Right renal cortex interstitium (tissue), 3 donors: ENCODE results near the gene ARHGAP15. TPM values are rescaled to one million over a fixed set of nuclear protein-coding genes. Genes with fewer than 3 reads are reported as not detected.

Source experiments
- DNase-seq, 3 donors: peaks; one replicate each; pipeline ENCODE4 v3.0.0-alpha.2; 2013; ENCODE audit warnings: low read depth in 3 of 3, low spot score in 2 of 3
- polyA plus RNA-seq, 3 donors: library from polyadenylated mRNA; unstranded; fragments of 120-200 nt; gene quantifications; one replicate each; pipeline ENCODE4 v1.2.1, GENCODE V29; 2013; ENCODE audit not compliant: insufficient read length in 3 of 3

The ARHGAP15 gene
- polyA plus RNA-seq, 3 donors, result 3.4 to 7.2 (median 5.1) TPM

DNA sequence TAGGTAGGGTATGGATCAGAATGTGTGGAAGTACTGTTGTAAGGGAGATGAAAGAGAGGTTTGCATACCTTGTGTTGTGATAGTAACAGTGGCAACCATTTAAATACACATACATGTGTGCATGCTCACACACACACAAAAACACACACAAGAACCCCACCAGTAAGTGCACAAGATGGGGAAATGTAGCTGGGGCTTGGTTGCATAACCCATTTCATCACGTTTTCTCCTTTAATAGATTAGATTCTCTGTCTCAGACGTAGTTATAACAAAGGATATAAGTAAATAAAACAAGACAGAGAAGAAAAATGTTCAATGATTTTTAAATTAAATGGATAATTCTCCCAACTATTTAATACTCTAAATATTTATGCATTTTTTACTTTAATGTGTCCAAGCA, 13.4 kb downstream of the ARHGAP15 start:
- DNase-seq, result no peak

- DNase-seq, result no peak
Measured at GRCh38 chr2:143144813-143145455, 15.7 kb downstream of the ARHGAP15 start.

DNA sequence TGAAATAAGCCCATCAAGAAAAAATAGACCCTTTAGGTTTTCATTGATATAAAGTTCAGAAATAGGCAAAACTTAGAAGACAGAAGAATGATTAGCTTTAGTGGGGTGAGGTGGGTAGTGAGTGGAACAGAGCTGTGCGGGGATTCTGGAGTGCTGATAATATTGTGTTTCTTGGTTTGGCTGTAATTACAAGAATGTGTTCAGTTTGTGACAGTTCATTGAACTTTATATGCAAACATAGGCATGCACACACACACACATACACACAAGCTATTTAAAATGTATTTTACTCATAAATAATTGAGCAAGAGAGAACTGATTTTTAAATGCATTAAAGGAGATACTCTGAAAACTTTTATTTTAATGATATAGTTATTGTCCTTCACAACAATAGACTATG, 17.1 kb downstream of the ARHGAP15 start:
- no peak for DNase-seq

DNA sequence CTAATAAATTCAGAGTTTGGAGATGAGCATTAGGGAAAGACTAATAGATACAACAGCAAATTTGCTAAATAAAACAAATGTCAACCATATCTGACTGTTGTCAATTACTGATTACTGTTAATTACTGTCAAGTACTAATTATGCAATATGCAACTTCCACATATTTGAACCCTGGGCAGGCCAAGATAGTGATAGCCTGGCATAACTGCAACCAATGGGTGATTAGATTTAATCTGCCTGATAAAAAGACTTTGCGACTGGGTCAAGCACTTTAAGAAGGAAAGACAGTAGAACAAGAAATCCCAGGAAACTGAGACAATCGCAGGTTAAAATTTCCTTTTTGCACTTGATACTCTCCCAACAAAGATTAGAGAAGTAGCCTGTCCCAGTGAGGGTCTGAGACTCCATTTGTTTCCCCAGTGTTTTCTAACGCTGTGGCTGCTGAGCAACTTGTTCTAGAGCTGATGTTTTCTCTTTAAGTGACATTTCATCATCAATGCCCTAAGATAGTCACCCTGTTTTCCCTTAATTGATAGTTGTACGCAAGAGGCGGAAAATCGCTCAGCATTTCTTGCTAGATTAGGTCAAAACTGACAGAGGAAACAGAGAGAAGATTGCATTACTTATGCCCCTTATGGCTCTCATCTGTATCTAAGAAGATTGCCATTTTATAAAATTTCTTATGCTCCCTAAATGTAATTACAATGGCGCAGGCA, 17.8 kb downstream of the ARHGAP15 start:
- DNase-seq, result no peak

- no peak for DNase-seq
Measured at GRCh38 chr2:143148011-143148410, 18.8 kb downstream of the ARHGAP15 start.

- no peak for DNase-seq
Measured at GRCh38 chr2:143148757-143149156, 19.5 kb downstream of the ARHGAP15 start.

- no peak for DNase-seq
Measured at GRCh38 chr2:143150287-143150686, 21.1 kb downstream of the ARHGAP15 start.

- no peak for DNase-seq
Measured at GRCh38 chr2:143151111-143151752, 22.0 kb downstream of the ARHGAP15 start.

DNA sequence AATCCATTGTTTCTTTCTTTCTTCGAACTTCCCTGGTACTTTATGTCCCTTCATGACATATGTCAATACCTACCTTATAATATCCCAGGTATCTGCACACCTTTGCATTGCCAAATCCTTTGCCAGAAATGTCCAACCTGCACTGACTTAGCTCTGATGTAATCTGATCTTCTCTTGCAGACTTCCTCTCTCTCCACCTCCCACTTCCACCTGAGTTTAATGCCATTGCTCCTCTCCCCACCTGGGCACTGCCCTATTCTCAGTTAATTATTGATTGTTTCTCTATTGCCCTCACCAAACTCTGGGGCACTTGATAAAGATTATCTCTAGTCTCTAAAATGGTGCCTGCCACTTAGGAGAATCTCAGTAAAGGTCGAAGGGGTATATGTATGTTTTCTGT, 23.0 kb downstream of the ARHGAP15 start:
- DNase-seq, result no peak

GRCh38 chr2:143152637-143153036, 23.4 kb downstream of the ARHGAP15 start:
- no peak for DNase-seq

DNA sequence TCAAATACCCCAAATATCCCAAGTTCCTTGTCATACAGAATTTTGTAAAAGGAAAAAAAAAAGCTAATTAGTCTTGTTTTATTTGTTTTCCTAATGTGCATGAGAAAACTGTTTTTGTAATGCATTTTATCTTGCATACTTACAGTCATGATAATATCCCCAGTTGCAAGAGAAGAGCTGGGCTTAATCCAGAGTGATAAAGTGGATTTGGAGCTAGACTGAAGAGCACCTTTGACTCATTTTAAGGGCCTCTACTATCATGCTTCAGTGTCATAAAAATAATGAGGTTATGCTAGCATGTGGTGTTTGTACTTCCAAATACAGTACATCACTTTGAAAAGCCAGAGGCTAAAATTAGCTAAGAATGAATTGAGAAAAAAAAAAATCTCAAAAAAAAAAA, 26.4 kb downstream of the ARHGAP15 start:
- no peak for DNase-seq

DNA sequence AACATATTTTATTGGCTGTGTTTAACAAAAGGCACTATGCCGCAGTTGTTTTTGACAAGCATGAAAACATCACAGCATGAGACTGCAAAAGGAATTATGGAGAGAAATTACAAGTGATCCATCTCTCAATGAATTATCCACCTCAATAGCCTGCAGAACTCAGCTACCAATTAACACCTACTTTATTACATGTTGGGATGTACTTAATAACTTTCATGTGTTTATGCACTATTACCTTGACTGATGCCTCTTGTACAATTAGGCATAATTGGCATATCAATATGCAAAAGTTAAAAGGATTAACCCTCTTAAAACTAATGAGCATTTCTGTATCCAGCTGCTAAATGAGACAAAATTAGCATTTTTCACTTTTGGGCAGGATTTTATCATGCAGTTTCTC, 27.8 kb downstream of the ARHGAP15 start:
- no peak for DNase-seq

- no peak for DNase-seq
Measured at GRCh38 chr2:143157418-143157817, 28.2 kb downstream of the ARHGAP15 start.

- DNase-seq, result no peak
Measured at GRCh38 chr2:143158098-143158497, 28.9 kb downstream of the ARHGAP15 start.

DNA sequence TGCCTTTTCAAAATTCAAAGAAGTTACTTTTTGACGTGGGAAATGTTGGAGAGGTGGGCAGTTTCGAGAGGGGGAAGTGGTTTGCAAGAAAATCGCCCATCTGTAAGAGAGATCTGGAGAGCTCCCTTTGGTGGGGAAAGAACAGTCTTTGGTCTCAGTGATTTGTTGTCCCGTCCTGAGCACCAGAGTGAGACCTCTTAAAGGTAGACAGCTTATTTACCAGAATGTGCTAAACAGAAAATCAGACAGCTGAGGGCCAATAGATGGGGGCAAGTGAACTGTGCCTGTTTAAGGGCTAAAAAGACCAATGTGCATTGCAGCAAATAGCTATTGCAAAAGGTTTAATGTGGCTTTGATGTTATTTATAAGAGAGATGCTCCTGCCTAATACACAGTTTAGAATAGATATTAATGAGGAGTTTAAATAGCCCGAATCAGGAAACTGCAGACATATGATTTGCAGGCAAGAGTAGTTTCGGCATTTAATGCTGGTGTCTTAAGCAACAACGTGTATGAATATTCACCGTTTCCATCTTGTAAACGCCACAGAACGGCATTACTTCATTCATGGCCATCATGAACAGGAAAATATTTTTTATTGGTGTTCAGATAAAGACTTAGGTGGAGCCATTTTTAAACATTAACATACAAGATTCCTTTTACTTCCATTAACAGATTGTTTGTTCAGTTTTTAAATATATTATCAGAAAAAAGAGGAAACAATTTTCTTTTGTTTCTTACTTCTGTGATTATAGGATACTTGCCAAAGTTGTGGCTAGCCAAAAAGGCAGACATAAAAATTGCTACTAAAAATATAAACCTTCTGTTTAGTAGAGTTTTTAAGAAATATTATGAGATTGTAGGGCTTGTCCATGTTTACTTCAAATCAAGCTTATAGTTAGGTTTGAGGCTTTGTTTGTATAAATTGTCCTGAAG, 29.6 kb downstream of the ARHGAP15 start:
- DNase-seq, result no peak

- DNase-seq, result no peak
Measured at GRCh38 chr2:143159486-143159840, 30.2 kb downstream of the ARHGAP15 start.

DNA sequence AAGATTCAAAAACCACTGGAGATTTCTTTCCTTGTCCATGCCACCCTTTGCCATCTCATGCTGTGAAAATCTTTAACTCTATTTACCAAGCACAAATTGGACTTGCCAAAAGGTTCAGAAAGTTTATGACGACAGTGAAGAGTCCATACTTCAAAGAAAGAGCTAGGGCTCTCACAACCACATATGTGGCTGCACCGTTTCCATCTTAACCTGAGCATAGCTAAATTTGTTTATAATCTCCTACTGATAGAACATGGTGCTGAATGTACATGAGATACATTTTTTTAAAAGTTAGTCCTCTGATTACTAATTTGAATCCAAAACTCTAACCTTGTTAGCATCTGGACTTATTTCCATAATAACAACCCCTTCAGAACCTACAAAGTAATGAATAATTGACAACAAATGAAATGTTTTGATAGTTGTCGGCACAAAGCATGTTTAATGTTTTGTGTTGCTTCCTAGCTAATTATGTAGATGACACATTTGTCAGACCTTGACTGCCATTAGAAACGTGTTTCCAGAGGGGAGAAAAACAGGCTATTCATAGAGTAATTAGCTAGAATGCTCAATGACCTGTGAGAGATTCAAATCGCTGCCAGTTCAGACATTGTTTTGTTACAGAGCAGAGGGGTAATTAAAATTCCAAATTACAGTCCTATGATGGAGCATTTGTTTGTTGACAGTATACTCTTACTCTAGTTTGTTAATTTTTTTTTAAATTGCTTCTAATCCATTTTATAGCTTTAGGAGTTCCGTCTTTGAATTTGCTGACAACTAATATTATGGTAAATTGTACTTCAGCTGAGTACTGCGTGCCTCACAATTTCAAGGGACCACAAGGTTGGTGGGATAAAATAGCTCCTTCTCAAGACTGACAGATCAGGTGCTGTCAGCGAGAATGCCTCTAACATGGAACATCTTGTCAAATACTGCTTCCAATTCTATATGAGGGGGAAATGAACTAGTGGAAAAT, 31.8 kb downstream of the ARHGAP15 start:
- DNase-seq, result no peak

GRCh38 chr2:143162123-143162837, 33.1 kb downstream of the ARHGAP15 start:
- DNase-seq, result peak in 1 of 3 donors; percentile 19

DNA sequence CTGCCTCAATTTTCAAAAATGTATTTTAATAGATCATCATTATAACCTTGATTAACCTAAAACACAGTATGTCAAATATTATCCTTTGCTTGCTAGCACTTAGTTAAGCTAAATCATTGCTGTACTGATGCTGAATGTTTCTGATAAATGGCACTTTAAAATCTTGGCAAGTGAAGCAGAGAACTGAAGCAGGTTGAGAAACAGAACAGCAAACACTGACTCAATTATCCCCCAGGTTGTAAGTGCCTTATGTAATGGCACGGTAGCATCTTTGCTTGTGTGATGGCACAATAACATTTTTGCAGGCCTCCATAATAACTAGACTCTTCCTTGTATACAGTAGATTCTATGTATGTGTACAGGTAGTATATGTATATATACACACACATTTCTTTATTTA, 33.8 kb downstream of the ARHGAP15 start:
- no peak for DNase-seq
